VCaP (cell line): ENCODE data around the gene ATXN7L1.
"Not testable (repeated sequence)": the region's sequence is repeated elsewhere in the genome, so short reads cannot be mapped to it uniquely, and the experiment has no call there.

Experiments used
- H3K27ac ChIP-seq: fragments of 450-650 bp; 2 replicates; pipeline ENCODE4 v1.5.1; 2017
- CTCF ChIP-seq: fragments of 450-650 bp; conservative IDR thresholded peaks from 2 replicates; pipeline ENCODE4 v1.5.1; 2017; ENCODE audit warnings: mild to moderate bottlenecking, moderate library complexity

The ATXN7L1 gene

DNA sequence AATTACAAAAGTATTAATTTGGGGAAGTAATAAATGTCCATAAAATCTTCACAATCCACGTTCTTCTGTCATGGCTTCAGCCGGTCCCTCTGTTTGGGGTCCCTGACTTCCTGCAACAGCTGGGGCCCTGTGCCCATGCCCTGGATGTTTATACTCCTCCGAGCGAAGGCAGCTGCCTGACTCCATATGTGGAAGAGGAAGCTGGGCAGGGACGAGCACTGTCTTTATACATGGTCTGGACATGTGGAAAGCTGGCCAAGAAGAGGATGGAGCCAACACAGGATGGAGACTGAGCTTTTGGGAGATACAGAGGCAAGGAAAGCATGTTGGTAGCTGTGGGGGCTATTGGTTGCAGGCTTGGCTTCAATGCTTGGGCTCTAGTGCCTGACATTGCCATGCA is 178.6 kb downstream of the ATXN7L1 start:
- TF ChIP-seq CTCF: no peak
- H3K27ac ChIP-seq: no peak overlapping the region

- H3K27ac ChIP-seq: not testable (repeated sequence)
Measured at GRCh38 chr7:105697169-105697568, 179.2 kb downstream of the ATXN7L1 start.

DNA sequence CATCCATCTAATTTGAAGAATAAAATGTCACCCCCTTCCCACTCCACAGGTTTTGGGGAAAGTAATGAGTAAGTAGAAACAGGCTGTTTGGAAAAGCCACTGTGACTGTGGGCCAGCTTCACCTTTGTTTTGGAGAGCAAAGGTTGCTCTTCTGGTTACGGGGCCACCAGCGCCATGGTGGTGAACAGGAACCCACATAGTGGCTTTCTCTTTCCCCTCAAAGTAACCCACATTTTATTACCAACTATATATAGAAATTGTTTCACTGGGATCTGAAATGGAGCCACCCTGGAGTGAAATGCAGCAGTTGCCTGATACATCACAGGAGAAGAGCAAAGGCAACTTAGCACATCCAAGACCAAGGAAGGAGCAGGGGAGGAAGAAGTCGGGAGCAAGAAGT is 182.8 kb downstream of the ATXN7L1 start:
- H3K27ac ChIP-seq: no peak overlapping the region
- TF ChIP-seq CTCF: no peak

DNA sequence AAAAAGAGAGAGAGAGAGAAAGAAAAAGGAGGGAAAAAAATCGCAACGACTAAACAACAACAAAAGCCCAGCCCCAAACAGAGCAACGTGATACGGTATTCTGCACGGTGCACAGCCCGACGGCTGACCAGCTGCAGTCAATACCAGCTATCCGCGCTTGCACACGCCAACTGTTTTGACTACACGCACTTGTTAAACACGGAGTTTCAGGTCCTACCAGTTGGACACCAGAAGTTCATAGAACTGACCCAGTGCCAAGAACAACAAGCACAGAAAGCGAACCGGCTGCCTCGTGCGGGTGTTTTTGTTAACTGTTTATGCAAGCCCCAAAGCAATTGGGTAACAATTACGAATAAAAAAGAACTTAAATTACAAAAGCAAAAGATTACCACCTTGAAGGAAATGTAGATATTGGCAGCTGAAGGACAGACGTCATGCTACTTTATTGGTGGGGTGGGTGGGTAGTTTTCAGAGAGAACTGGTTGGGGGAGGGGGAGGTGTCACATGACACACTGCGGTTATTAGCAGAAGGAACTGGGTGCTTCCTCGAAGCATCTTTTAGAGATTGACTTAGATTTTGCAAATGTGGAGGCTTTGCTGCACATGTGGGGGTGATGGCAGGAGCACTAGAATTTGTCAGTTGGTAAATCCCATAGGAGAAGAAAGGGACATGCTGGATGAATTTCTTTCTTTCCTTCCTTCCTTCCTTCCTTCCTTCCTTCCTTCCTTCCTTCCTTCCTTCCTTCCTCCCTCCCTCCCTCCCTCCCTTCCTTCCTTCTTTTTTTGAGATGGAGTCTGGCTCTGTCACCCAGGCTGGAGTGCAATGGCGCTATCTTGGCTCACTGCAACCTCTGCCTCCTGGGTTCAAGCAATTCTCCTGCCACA is 184.5 kb downstream of the ATXN7L1 start:
- TF ChIP-seq CTCF: no peak
- peak overlapping the region; percentile 91 for H3K27ac ChIP-seq

DNA sequence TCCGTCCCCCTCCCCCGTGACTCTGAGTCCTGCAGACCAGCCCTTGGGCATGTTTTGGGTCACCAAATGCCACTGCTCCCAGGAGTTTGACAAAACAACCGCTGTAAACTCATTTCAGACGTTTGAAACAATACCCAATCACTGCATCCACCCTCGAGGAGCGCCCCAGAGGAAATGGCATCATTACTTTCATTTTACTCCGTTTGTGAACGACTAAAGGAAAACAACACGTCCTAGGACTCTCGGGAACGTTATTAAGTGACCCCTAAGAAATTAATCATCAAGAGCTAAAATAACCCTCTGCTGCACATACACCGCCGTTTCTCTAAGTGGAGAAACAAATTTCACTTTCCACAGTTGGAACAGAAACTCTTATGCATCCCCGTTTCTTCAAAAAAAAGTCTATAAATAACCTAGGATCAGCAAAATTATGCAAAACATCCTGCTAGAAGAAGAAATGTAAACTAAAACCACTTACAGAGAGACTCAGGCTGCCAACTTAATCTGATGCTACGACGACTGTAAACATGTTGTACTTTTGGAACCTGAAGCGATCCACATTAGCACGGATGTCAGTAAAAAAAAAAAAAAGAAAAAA is 185.2 kb downstream of the ATXN7L1 start:
- no peak for TF ChIP-seq CTCF
- peak overlapping the region; percentile 91 for H3K27ac ChIP-seq

DNA sequence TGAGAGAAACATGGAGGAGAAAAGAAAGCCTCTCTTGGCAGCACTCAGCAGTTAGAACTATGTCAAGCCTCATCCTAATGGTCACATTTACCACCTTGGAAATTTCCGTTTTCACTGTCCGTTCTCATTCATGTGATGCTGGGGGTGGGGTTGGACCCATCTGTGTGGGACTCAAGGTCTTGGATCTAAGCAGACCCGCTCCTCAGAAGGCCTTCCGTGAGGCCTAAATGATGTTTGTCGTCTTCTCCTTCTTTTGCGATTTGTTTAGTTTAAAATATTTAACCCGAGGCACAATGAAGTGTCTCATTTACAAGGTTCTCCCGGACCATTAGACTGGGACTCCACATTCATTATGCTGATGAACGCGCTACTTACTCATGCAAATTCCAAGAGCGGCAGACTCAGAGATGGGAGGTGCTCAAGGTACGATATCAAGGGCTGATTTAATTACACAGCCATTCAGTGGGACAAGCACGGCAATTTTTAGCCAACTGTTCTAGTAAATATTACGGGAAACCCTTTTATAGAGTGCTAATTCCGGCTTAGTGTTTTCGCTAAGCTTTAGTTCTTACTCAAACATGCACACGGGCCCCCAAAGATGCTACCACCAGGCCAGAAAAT is 186.0 kb downstream of the ATXN7L1 start:
- peak overlapping the region; percentile 91 for H3K27ac ChIP-seq
- no peak for TF ChIP-seq CTCF

- no peak for TF ChIP-seq CTCF
- peak overlapping the region; percentile 91 for H3K27ac ChIP-seq
Measured at GRCh38 chr7:105689067-105689819, 187.2 kb downstream of the ATXN7L1 start.
